ENCODE results near the gene GFM2.

GFM2 gene

GRCh38 chr5:74766849-74767578 is at the start of gene GFM2, which contains the start of gene NSA2:
Gene GFM2 (minus strand): TSS chr5:74767117. CDS start chr5:74763742, 3,375 bp downstream.
Gene NSA2 (plus strand): TSS chr5:74767249. CDS start chr5:74767361, 112 bp downstream.
- peak within 1 kb of the TSS; percentile 99 for H2AFZ ChIP-seq (ENCODE audit: low read length)
- H4K20me1 ChIP-seq (ENCODE audit: insufficient read depth, low read length, poor library complexity, severe bottlenecking) = peaks cover 37% of the 10 kb centered on the region
- peaks cover 21% of the 10 kb centered on the region; the same call in 1 of the 2 replicates for H3K36me3 ChIP-seq (ENCODE audit: insufficient read depth, low read length)

GRCh38 chr5:74810915-74811314 is 44.0 kb upstream of the GFM2 start:
- H3K27me3 ChIP-seq (ENCODE audit: insufficient read depth, low read length, poor library complexity, severe bottlenecking) = no peaks in the 10 kb centered on the region
- no peak overlapping the region for H3K9ac ChIP-seq (ENCODE audit: low read depth, low read length, poor library complexity, severe bottlenecking)
- H3K9me2 ChIP-seq (replicated peaks; ENCODE audit: low read depth, low read length) = no peaks in the 10 kb centered on the region
- H3K9me3 ChIP-seq (ENCODE audit: insufficient read depth, low read depth, low read length) = no peaks in the 10 kb centered on the region
- no peak overlapping the region for H3K4me2 ChIP-seq (ENCODE audit: low read depth, low read length, poor library complexity, severe bottlenecking)
- H3K4me3 ChIP-seq (ENCODE audit: low read length, poor library complexity, severe bottlenecking) = no peak overlapping the region
- no peaks in the 10 kb centered on the region for H3K36me3 ChIP-seq (ENCODE audit: insufficient read depth, low read length)
- H3K79me2 ChIP-seq (ENCODE audit: insufficient read depth, low read length) = no peaks in the 10 kb centered on the region
- TF ChIP-seq EZH2phosphoT487 (IDR thresholded peaks at IDR 0.05; ENCODE audit: borderline replicate concordance) = no peak
- TF ChIP-seq CTCF (conservative IDR thresholded peaks at IDR 0.05; ENCODE audit: low read length) = no peak
- H4K20me1 ChIP-seq (ENCODE audit: insufficient read depth, low read length, poor library complexity, severe bottlenecking) = no peaks in the 10 kb centered on the region
- H2AFZ ChIP-seq (ENCODE audit: low read length) = no peak overlapping the region
- H3F3A ChIP-seq (ENCODE audit: low read depth) = no peaks in the 10 kb centered on the region
- H3K4me1 ChIP-seq (ENCODE audit: insufficient read depth, low read length, poor library complexity, severe bottlenecking) = peaks cover 7% of the 10 kb centered on the region

More at GRCh38 chr5:74766849-74767578, at the start of gene GFM2, which contains the start of gene NSA2:
- H3K4me2 ChIP-seq (ENCODE audit: low read depth, low read length, poor library complexity, severe bottlenecking) = peak within 1 kb of the TSS; percentile 99
- peaks cover 44% of the 10 kb centered on the region for H3K4me1 ChIP-seq (ENCODE audit: insufficient read depth, low read length, poor library complexity, severe bottlenecking)
- H3K9me2 ChIP-seq (replicated peaks; ENCODE audit: low read depth, low read length) = no peaks in the 10 kb centered on the region
- H3K27me3 ChIP-seq (ENCODE audit: insufficient read depth, low read length, poor library complexity, severe bottlenecking) = no peaks in the 10 kb centered on the region
- peaks cover 69% of the 10 kb centered on the region for H3K79me2 ChIP-seq (ENCODE audit: insufficient read depth, low read length)
- no peaks in the 10 kb centered on the region for H3K9me3 ChIP-seq (ENCODE audit: insufficient read depth, low read depth, low read length)
- H3F3A ChIP-seq (ENCODE audit: low read depth) = no peaks in the 10 kb centered on the region
- H3K9ac ChIP-seq (ENCODE audit: low read depth, low read length, poor library complexity, severe bottlenecking) = peak within 1 kb of the TSS; percentile 83
- peak within 1 kb of the TSS; percentile 99 for H3K4me3 ChIP-seq (ENCODE audit: low read length, poor library complexity, severe bottlenecking)
- TF ChIP-seq EZH2phosphoT487 (IDR thresholded peaks at IDR 0.05; ENCODE audit: borderline replicate concordance) = no peak
- no peak for TF ChIP-seq CTCF (conservative IDR thresholded peaks at IDR 0.05; ENCODE audit: low read length)

GRCh38 chr5:74801941-74802340 is 35.0 kb upstream of the GFM2 start:
- Histone ChIP-seq H3K4me1 (ENCODE audit: insufficient read depth, low read length, poor library complexity, severe bottlenecking) (peaks cover 4% of the 10 kb centered on the region), H3K9me2 (replicated peaks; ENCODE audit: low read depth, low read length) (no peaks in the 10 kb centered on the region), H3K27me3 (ENCODE audit: insufficient read depth, low read length, poor library complexity, severe bottlenecking) (no peaks in the 10 kb centered on the region), H3K4me2 (ENCODE audit: low read depth, low read length, poor library complexity, severe bottlenecking) (no peak overlapping the region), H3K36me3 (ENCODE audit: insufficient read depth, low read length) (0 out of 2 replicates have a peak, but pooled peaks cover 4% of the 10 kb centered on the region), H3K79me2 (ENCODE audit: insufficient read depth, low read length) (no peaks in the 10 kb centered on the region), H3F3A (ENCODE audit: low read depth) (no peaks in the 10 kb centered on the region), H4K20me1 (ENCODE audit: insufficient read depth, low read length, poor library complexity, severe bottlenecking) (no peaks in the 10 kb centered on the region), H3K4me3 (ENCODE audit: low read length, poor library complexity, severe bottlenecking) (no peak overlapping the region), H2AFZ (ENCODE audit: low read length) (no peak overlapping the region), H3K9ac (ENCODE audit: low read depth, low read length, poor library complexity, severe bottlenecking) (no peak overlapping the region), H3K9me3 (ENCODE audit: insufficient read depth, low read depth, low read length) (no peaks in the 10 kb centered on the region)
- TF ChIP-seq EZH2phosphoT487 (IDR thresholded peaks at IDR 0.05; ENCODE audit: borderline replicate concordance) (no peak), CTCF (conservative IDR thresholded peaks at IDR 0.05; ENCODE audit: low read length) (no peak)
